Stimulated activated CD4-positive, alpha-beta T cell treated with anti-CD3 and anti-CD28 coated beads, Interleukin-1b, Interleukin-23, amount 100 ng/mL, for 4 hours (primary cell): Measurements from ENCODE around the gene TEX2.
"Not testable (repeated sequence)": the region's sequence is repeated elsewhere in the genome, so short reads cannot be mapped to it uniquely, and the experiment has no call there.

Source experiments
- DNase-seq, 2 donors: peaks; one replicate each; pipeline ENCODE4 v3.0.0-alpha.2; 2020; ENCODE audit warnings: low read depth in 2 of 2

TEX2 gene

DNA sequence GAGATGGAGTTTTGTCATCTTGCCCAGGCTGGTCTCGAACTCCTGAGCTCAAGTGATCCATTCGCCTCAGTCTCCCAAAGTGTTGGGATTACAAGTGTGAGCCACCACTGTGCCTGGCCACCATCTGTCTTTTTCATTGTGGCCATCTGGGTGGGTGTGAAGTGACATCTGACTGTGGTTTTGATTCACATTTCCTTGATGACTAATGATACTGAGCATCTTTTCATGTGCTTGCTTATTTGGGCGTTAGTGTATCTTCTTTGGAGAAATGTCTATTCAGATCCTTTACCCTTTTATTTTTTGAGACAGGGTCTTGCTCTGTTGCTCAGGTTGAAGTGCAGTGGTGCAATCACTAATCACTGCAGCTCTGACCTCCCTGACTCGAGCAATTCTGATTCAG lies 79.2 kb downstream of the TEX2 start:
- no peak for DNase-seq

DNA sequence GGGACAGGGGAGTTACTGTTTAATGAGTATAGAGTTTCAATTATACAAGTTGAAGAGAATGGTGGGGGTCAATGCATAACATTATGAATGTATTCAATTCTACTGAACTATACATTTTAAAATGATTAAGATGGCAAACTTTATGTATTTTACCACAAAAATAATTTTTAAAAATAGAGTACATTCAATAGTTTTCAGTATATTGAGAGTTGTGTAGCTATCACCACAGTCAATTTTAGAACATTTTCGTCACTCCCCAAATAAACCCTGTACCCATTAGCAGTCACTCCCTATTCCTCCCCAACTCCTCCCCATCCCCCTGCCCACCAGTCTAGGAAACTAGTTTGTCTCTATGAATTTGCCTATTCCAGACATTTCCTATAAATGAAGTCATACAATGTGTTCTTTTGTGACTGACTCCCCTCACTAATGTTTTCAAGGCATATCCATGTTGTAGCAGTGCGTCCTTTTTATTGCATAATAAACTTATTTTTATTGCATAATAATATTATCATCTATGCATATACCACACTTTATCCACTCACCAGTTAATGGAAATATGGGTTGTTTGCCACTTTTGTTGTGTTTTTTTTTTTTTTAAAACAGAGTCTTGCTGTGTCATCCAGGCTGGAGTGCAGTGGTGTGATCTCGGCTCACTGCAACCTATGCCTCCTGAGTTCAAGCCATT lies 80.6 kb downstream of the TEX2 start:
- no peak for DNase-seq

DNA sequence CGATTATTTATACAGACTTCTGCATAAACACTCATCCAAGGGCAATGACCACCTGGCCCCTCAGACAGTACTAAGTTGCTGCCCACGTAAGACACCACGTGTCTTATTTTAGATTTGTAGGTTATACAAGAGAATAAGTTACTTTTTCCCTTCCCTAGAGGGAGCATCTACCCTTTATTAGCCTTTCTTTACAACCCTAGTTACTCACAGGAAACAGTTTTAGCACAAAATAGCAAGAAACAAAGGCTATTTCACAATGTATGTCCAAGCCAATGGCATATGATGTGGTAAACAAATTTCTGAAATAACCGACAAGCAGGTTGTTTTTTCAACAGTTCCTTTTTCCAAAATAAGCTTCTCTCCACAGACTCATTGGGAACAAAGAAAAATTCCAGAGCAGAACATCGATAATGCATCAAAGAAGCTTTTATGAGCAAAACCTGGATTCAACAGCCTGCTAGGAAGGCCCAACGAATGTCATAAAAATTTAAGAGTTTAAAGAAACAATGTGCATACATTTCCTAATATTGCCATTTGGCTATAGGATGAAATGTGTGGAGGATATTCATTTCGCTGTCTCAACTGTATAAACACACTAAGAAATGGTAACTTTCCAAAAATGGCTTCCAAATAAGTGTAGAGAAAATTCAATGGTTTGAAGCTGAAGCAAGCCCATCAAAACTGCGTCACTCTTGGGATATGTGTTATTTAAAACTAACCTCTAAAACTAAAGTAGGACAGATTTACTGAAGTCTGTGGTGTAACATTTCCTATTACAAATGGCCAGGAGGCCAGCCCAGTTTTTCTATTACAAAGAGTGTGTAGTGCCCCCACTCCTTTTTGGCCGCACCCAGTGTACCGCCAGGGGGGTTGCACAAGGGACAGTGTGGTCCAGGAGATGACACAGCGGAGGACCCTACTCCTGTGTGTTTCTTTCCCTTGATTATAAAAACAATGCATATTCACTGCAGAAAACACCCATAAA lies 82.7 kb downstream of the TEX2 start:
- DNase-seq, result no peak

DNA sequence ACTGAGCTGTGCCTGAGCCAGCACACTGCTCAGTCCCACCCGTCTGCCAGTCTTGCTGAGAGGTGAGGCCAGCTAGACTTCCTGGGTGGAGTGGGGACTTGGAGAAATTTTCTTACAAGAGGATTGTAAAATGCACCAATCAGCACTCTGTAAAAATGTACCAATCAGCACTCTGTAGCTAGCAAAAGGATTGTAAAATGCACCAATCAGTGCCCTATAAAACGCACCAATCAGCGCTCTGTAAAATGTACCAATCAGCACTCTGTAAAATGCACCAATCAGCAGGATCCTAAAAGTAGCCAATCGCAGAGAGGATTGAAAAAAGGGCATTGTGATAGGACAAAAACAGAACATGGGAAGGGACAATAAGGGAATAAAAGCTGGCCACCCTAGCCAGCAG lies 84.0 kb downstream of the TEX2 start:
- not testable (repeated sequence) for DNase-seq

GRCh38 chr17:64178011-64178825 lies 84.8 kb downstream of the TEX2 start:
- no peak for DNase-seq

DNA sequence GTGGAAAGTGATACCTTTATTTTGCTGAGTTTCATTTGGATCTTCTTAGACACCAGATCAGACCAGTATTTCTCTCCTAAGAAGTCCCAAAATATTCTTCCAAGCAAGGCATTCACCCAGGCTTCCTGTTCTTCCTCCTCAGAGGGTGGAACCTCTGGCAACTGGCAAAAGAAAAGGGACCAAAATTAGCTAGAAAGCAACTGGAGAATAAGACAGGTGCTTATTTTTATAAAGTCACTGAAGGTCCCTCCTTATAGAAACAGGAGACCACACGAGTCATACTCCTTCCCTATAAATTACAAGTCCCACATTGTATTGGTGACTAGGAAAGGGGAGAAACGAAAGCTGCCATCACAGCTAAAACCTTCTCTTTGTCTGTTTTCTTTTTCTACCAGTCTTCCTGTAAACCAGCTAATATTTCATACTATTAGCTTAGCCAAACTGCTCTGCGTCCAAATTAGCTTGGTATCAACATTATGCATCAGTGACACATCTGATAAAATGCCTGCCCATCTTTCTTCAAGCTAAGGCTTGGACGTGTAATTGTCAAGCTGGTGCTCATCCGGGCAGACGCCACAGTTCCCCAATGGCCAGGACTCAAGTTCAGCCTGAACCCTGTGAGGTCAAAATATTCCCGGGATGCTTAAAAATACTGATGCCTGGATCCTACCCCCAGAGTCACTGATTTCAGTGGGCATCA lies 85.6 kb downstream of the TEX2 start:
- no peak for DNase-seq

DNA sequence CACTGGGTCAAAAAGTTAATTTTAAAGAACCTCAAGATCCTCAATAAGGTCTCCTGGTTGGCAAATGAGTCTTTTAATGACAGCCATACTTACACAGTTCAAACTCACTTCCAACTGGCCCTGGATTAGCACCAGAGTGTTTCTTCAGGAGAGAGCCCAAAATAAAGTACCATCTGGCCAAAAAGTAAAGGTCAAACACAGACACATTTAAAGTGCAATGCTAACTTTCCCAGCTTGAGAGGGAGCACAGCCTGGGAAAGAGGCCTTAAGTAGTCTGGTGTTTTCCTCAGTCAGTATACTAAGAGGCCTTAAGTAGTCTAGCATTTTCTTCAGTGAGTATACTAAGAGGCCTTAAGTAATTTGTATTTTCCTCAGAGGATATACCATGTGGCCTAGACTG lies 86.5 kb downstream of the TEX2 start:
- no peak for DNase-seq

GRCh38 chr17:64174686-64175456 lies 88.2 kb downstream of the TEX2 start:
- no peak for DNase-seq

DNA sequence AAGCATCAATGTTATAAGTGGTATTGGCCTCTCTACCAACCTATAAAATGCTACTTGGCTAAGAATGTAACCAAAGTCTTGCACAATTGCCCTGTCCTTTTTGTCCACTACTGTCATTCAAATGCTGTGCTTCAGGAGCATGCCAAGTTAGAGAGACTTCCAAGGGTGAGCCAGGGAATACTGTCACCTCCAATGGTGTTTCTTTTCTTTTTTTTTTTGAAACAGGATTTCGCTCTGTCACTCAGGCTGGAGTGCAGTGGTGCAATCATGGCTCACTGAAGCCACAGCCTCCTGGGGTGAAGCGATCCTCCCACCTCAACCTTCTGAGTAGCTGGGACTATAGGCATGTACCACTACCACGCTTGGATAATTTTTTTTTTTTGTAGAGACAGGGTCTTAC lies 89.4 kb downstream of the TEX2 start:
- no peak for DNase-seq

DNA sequence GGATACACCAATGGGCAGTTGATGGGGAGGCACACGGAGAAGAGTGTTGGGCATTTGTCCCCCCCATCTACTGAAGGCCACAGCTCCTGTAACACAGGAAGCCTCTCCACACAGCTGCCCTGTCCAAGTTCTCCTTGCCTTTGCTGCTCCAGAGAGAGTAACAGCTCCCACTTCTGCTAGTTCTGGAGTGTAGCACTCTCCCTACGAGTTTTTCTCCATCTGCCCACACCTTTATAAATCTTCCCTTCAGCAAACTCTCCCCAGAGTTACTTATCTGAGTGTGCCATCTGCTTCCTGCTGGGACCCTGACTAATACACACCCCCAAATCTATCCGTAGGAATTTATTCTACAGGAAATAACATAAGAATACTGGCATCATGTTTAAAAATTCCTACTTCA lies 90.5 kb downstream of the TEX2 start:
- no peak for DNase-seq

DNA sequence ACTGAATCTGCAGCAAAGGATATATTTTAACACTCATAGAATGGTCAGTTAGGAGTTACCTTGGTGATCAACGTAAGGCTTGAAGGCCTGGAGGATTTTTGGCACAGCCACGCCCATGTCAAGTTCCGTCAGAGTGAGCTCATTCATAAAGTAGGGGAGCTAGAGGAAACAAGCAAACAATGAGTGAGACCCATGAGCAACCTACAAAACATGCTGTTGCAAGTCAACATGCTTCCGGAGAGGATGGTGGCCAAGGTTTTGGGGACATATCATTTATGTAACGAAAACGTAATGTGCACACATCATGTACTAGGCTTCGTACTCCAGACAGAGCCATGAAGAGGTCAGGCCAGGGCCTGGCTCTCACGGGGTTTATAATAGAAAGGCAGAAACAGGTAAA lies 92.0 kb downstream of the TEX2 start:
- DNase-seq, result no peak

- DNase-seq, result no peak
These were observed 92.8 kb downstream of the TEX2 start for GRCh38 chr17:64170286-64170685.

- not testable (repeated sequence) for DNase-seq
These were observed 95.4 kb downstream of the TEX2 start for GRCh38 chr17:64167666-64168065.

GRCh38 chr17:64166876-64167275 lies 96.2 kb downstream of the TEX2 start:
- DNase-seq, result no peak

GRCh38 chr17:64165347-64165746 lies 97.7 kb downstream of the TEX2 start:
- DNase-seq, result no peak

- no peak for DNase-seq
These were observed 98.3 kb downstream of the TEX2 start for GRCh38 chr17:64164596-64165285.

- DNase-seq, result no peak
These were observed 99.6 kb downstream of the TEX2 start for GRCh38 chr17:64163468-64163867.

- DNase-seq, result no peak
These were observed 100.5 kb downstream of the TEX2 start for GRCh38 chr17:64162554-64162953.

GRCh38 chr17:64161380-64162176 lies 101.5 kb downstream of the TEX2 start:
- no peak for DNase-seq
